AG10803 (cell line): ENCODE measurements around the gene CREB3L4.

Experiments
- DNase-seq: peaks from one replicate; pipeline ENCODE4 v3.0.0; 2010; ENCODE audit warnings: low read depth
- H3K4me3 ChIP-seq: 2 replicates; pipeline ENCODE4 v1.5.1; 2011; ENCODE audit warnings: mild to moderate bottlenecking, low read length, control low read depth
- TF ChIP-seq, protein P1 (sequence below): conservative IDR thresholded peaks from 2 replicates; pipeline ENCODE4 v1.5.1; 2011; ENCODE audit warnings: mild to moderate bottlenecking, low read length, control low read depth, inconsistent platforms

Gene CREB3L4

DNA sequence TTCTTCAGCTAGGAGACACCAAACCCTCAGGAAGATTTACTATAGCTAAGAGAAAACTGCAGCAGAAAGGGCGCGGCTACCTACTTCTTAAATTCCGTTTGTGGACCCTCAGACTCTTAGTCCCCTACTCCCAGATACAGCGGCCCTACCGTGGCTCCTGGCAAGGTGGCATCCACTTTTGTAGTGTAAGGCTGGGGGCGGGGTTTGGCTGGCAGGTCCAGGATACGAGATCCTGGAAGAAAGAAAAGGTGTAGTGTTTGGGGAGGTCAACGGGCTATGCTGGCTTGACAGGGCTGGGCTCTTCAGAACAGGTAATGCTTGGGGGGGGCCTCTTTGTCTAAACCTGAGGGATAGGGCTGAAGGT is 280 bp downstream of the CREB3L4 start:
- no peak for DNase-seq
- TF ChIP-seq, protein P1, sequence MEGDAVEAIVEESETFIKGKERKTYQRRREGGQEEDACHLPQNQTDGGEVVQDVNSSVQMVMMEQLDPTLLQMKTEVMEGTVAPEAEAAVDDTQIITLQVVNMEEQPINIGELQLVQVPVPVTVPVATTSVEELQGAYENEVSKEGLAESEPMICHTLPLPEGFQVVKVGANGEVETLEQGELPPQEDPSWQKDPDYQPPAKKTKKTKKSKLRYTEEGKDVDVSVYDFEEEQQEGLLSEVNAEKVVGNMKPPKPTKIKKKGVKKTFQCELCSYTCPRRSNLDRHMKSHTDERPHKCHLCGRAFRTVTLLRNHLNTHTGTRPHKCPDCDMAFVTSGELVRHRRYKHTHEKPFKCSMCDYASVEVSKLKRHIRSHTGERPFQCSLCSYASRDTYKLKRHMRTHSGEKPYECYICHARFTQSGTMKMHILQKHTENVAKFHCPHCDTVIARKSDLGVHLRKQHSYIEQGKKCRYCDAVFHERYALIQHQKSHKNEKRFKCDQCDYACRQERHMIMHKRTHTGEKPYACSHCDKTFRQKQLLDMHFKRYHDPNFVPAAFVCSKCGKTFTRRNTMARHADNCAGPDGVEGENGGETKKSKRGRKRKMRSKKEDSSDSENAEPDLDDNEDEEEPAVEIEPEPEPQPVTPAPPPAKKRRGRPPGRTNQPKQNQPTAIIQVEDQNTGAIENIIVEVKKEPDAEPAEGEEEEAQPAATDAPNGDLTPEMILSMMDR: no peak

DNA sequence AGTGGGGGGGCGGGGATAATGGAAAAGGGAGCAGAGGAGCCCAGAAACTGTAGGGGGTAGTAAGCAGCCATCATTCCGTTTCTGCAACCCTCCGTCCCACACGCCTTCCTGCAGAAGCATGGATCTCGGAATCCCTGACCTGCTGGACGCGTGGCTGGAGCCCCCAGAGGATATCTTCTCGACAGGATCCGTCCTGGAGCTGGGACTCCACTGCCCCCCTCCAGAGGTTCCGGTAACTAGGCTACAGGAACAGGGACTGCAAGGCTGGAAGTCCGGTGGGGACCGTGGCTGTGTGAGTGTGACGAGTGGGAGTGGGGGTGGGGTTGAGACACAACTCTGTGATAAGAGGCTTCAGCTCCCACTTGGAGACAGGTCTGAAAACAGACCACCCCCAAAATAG is 706 bp downstream of the CREB3L4 start:
- TF ChIP-seq, protein P1: no peak
- peak overlapping the region; percentile 75 for H3K4me3 ChIP-seq
- DNase-seq: no peak

More for the DNA sequence above, 280 bp downstream of the CREB3L4 start:
- peak overlapping the region; percentile 75 for H3K4me3 ChIP-seq

DNA sequence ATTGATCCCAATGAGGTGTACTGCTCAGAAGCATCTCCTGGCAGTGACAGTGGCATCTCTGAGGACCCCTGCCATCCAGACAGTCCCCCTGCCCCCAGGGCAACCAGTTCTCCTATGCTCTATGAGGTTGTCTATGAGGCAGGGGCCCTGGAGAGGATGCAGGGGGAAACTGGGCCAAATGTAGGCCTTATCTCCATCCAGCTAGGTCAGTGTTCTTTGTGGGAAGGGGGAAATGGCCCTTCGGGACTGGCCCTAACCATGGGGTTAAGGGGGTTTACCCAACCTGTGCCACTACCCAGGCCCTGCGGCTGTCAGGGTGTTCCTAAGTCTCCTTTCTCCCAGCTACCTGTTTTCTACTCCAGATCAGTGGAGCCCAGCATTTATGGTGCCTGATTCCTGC is 1.3 kb downstream of the CREB3L4 start:
- H3K4me3 ChIP-seq: no peak overlapping the region
- no peak for DNase-seq
- TF ChIP-seq, protein P1: no peak

DNA sequence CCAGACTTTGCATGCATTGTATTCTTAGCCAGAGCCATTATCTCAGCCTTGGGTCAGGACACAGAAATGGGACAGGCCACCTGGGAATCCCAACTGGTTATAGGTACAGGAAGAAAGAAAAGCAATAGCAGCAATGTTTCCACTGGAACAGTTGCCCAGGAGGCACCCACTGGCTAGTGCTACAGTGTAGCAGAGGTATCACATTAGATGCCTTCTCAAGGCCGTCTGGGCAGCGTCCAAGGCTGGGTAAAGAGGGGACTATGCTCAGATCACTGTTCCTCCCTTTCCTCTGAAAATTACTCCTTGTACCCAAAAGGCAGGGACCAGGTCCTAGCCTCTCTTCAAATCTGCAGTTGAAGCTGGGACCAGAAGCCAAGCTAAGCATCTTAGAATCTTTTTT is 2.6 kb downstream of the CREB3L4 start:
- TF ChIP-seq, protein P1: no peak
- DNase-seq: no peak
- H3K4me3 ChIP-seq: no peak overlapping the region

DNA sequence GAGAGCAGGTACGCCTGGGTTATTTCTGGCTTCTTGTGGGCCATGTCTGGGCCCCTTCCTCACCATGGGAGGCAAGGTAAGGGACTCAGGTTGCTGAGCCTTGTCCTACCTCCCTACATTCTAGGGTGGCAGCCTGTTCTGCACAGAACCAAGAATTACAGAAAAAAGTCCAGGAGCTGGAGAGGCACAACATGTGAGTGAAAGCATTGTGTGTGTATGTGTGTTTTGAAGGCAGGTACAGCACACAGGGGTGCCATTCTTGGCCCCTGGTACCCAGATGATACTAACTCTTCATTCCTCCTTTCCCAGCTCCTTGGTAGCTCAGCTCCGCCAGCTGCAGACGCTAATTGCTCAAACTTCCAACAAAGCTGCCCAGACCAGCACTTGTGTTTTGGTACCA is 5.4 kb downstream of the CREB3L4 start:
- no peak for DNase-seq
- TF ChIP-seq, protein P1: no peak
- H3K4me3 ChIP-seq: no peak overlapping the region

DNA sequence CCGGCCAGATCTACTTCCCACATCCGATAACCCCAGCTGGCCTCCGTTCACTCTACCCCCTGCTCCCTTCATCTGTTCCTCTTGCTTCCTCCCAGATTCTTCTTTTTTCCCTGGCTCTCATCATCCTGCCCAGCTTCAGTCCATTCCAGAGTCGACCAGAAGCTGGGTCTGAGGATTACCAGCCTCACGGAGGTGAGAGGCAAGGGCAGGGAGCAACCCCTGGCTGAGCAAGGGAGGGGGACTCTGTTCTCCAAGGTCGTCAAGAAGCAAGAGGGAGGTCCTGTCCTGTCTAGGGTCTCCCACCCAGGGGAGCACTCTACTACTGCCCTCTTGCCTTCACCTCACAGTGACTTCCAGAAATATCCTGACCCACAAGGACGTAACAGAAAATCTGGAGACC is 5.8 kb downstream of the CREB3L4 start:
- TF ChIP-seq, protein P1: no peak
- no peak overlapping the region for H3K4me3 ChIP-seq
- no peak for DNase-seq

DNA sequence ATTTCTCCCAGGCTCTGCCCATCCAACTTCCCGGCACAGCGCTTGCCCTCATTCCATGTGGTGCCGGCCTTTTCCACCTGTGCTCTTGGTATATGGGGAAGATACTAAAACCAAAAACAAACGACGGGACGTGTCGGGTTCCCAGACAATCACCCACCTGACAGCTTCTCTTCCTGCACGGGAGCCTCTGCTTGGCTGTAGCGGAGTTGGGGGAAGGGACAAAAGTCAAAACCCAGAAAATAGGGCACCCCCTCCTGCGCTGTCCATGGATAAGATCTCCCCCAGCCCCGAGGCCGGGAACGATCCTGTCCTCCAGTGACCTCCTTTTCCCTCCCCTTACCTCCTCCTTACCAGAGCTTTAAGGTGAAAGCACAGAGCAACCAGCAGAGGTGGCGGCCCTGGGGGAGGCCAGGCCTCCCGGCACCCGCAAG is 9.1 kb downstream of the CREB3L4 start:
- TF ChIP-seq, protein P1: no peak
- no peak for DNase-seq
- H3K4me3 ChIP-seq: peak overlapping the region; percentile 99
